ENCODE data around the gene ZNF283. TPM values are rescaled to one million over a fixed set of nuclear protein-coding genes. Genes with fewer than 3 reads are reported as not detected.

The ZNF283 gene
- total and polyA plus RNA-seq, 7 donors = 1.2 to 14.9 (median 10.7) TPM

GRCh38 chr19:43872547-43873336 lies 45.6 kb downstream of the ZNF283 start:
- Histone ChIP-seq H3K27me3 (no peaks in the 10 kb centered on the region), H3K9me3 (peaks cover 24 to 89% (median 56%) of the 10 kb centered on the region in 4 donors), H3K36me3 (peaks cover 0 to 60% (median 23%) of the 10 kb centered on the region in 4 donors), H3K4me3 (no peak overlapping the region), H3K27ac (no peak overlapping the region), H3K4me1 (no peaks in the 10 kb centered on the region)
- TF ChIP-seq POLR2A (IDR thresholded peaks at IDR 0.05) (no peak), CTCF (IDR thresholded peaks at IDR 0.05) (no peak), EP300 (IDR thresholded peaks at IDR 0.05) (no peak), POLR2AphosphoS5 (IDR thresholded peaks at IDR 0.05) (no peak)
- WGBS, 2 donors = 85 to 95% methylated on average over 5 of the region's 5 CpGs
- intact Hi-C loops (cut with DNase I) = no loop called here
- DNase-seq = no peak

GRCh38 chr19:43880483-43880882 lies 53.4 kb downstream of the ZNF283 start:
- Histone ChIP-seq H3K9me3 (peaks cover 15 to 70% (median 52%) of the 10 kb centered on the region in 4 donors), H3K4me1 (no peaks in the 10 kb centered on the region), H3K27me3 (no peaks in the 10 kb centered on the region), H3K4me3 (no peak overlapping the region), H3K27ac (no peak overlapping the region), H3K36me3 (peaks cover 0 to 68% (median 14%) of the 10 kb centered on the region in 4 donors)
- TF ChIP-seq EP300 (IDR thresholded peaks at IDR 0.05) (no peak), POLR2AphosphoS5 (IDR thresholded peaks at IDR 0.05) (no peak), CTCF (IDR thresholded peaks at IDR 0.05) (no peak), POLR2A (IDR thresholded peaks at IDR 0.05) (no peak)
- no peak for DNase-seq
- WGBS, 2 donors = 90 to 91% methylated on average over 5 of the region's 5 CpGs
- intact Hi-C loops (cut with DNase I) = no loop called here

GRCh38 chr19:43883864-43884263 lies 56.7 kb downstream of the ZNF283 start, which contains the start of gene ZNF404:
TSS of gene ZNF404 (minus strand) at chr19:43883964.
- WGBS, 2 donors = 69 to 91% methylated on average over 2 of the region's 2 CpGs
- H3K9me3 ChIP-seq = peaks cover 16 to 59% (median 45%) of the 10 kb centered on the region in 4 donors

GRCh38 chr19:43895727-43896308 lies 68.7 kb downstream of the ZNF283 start:
- Histone ChIP-seq H3K27ac (no peak overlapping the region), H3K27me3 (no peaks in the 10 kb centered on the region), H3K4me1 (peaks cover 0 to 4% (median 1%) of the 10 kb centered on the region in 4 donors), H3K4me3 (no peak overlapping the region), H3K9me3 (peaks cover 0 to 20% (median 9%) of the 10 kb centered on the region in 4 donors), H3K36me3 (peaks cover 0 to 25% (median 2%) of the 10 kb centered on the region in 4 donors)
- TF ChIP-seq CTCF (IDR thresholded peaks at IDR 0.05) = no peak
- no peak for TF ChIP-seq POLR2A (IDR thresholded peaks at IDR 0.05)
- TF ChIP-seq EP300 (IDR thresholded peaks at IDR 0.05) = no peak
- TF ChIP-seq POLR2AphosphoS5 (IDR thresholded peaks at IDR 0.05) = no peak
- intact Hi-C loops (cut with DNase I) = no loop called here
- no peak for DNase-seq
- 91 to 97% methylated on average over 2 of the region's 2 CpGs for WGBS, 2 donors

More at GRCh38 chr19:43883864-43884263, 56.7 kb downstream of the ZNF283 start, which contains the start of gene ZNF404:
- Histone ChIP-seq H3K27ac (no peak within 1 kb of the TSS), H3K4me3 (no peak within 1 kb of the TSS), H3K27me3 (no peaks in the 10 kb centered on the region), H3K4me1 (no peaks in the 10 kb centered on the region), H3K36me3 (peaks cover 0 to 52% (median 8%) of the 10 kb centered on the region in 4 donors)
- TF ChIP-seq EP300 (IDR thresholded peaks at IDR 0.05) = no peak
- no peak for TF ChIP-seq POLR2AphosphoS5 (IDR thresholded peaks at IDR 0.05)
- no peak for TF ChIP-seq POLR2A (IDR thresholded peaks at IDR 0.05)
- TF ChIP-seq CTCF (IDR thresholded peaks at IDR 0.05) = no peak
- intact Hi-C loops (cut with DNase I) = no loop called here
- no peak for DNase-seq

Other genes with a start within 250 kb of the ZNF283 start
- 10 to 100 TPM; 13.5 to 24.4 (median 18.8) TPM for gene IRGQ, start 231.2 kb upstream of the ZNF283 start, total RNA-seq
- gene IRGQ, start 231.2 kb upstream of the ZNF283 start, polyA plus RNA-seq = 1 to 10 TPM; 3.9 to 7.6 (median 4.2) TPM
- gene ZNF576, start 230.7 kb upstream of the ZNF283 start, total RNA-seq = 10 to 100 TPM; 12.1 to 23.3 (median 14.8) TPM
- gene ZNF576, start 230.7 kb upstream of the ZNF283 start, polyA plus RNA-seq = 10 to 100 TPM; 15.0 to 21.5 (median 19.8) TPM
- 1 to 10 TPM in 1 of 4 donors, under 1 TPM in 2, not detected in 1; 0.27 to 1.1 (median 0.36) TPM for gene SRRM5, start 215.2 kb upstream of the ZNF283 start, total RNA-seq
- gene SRRM5, start 215.2 kb upstream of the ZNF283 start, polyA plus RNA-seq = under 1 TPM in 1 of 3 donors, not detected in 2; 0.66 TPM
- gene ZNF428, start 207.7 kb upstream of the ZNF283 start, total RNA-seq = 10 to 100 TPM; 22.5 to 39.6 (median 35.6) TPM
- 10 to 100 TPM; 18.0 to 40.2 (median 33.6) TPM for gene ZNF428, start 207.7 kb upstream of the ZNF283 start, polyA plus RNA-seq
- gene CADM4, start 187.5 kb upstream of the ZNF283 start, total RNA-seq = 10 to 100 TPM; 16.4 to 21.7 (median 19.7) TPM
- 1 to 10 TPM in 2 of 3 donors, under 1 TPM in 1; 0.92 to 5.7 (median 1.2) TPM for gene CADM4, start 187.5 kb upstream of the ZNF283 start, polyA plus RNA-seq
- gene PLAUR, start 157.2 kb upstream of the ZNF283 start, total RNA-seq = 10 to 100 TPM in 2 of 4 donors, 1 to 10 TPM in 2; 3.2 to 15.5 (median 9.8) TPM
- 10 to 100 TPM; 18.6 to 69.2 (median 53.9) TPM for gene PLAUR, start 157.2 kb upstream of the ZNF283 start, polyA plus RNA-seq
- not detected for gene IRGC, start 111.2 kb upstream of the ZNF283 start, total RNA-seq
- gene IRGC, start 111.2 kb upstream of the ZNF283 start, polyA plus RNA-seq = not detected
- 10 to 100 TPM in 3 of 4 donors, 1 to 10 TPM in 1; 5.6 to 25.2 (median 13.8) TPM for gene SMG9, start 72.4 kb upstream of the ZNF283 start, total RNA-seq
- 10 to 100 TPM in 1 of 3 donors, 1 to 10 TPM in 2; 6.2 to 36.5 (median 8.4) TPM for gene SMG9, start 72.4 kb upstream of the ZNF283 start, polyA plus RNA-seq
- gene KCNN4, start 46.3 kb upstream of the ZNF283 start, total RNA-seq = 1 to 10 TPM in 3 of 4 donors, under 1 TPM in 1; 0.71 to 3.3 (median 1.9) TPM
- 10 to 100 TPM in 1 of 3 donors, 1 to 10 TPM in 2; 3.7 to 48.7 (median 6.0) TPM for gene KCNN4, start 46.3 kb upstream of the ZNF283 start, polyA plus RNA-seq
- gene LYPD5, start 24.9 kb upstream of the ZNF283 start, total RNA-seq = 1 to 10 TPM in 3 of 4 donors, under 1 TPM in 1; 0.83 to 6.8 (median 1.5) TPM
- 10 to 100 TPM in 1 of 3 donors, 1 to 10 TPM in 1, under 1 TPM in 1; 0.60 to 10.6 (median 2.1) TPM for gene LYPD5, start 24.9 kb upstream of the ZNF283 start, polyA plus RNA-seq
- 1 to 10 TPM; 3.0 to 4.1 (median 3.5) TPM for gene ZNF404, start 56.6 kb downstream of the ZNF283 start, total RNA-seq
- 1 to 10 TPM in 1 of 3 donors, under 1 TPM in 2; 0.60 to 2.6 (median 0.69) TPM for gene ZNF404, start 56.6 kb downstream of the ZNF283 start, polyA plus RNA-seq
- 10 to 100 TPM in 3 of 4 donors, 1 to 10 TPM in 1; 5.5 to 18.2 (median 13.2) TPM for gene ZNF45, start 108.0 kb downstream of the ZNF283 start, total RNA-seq
- gene ZNF45, start 108.0 kb downstream of the ZNF283 start, polyA plus RNA-seq = 1 to 10 TPM; 2.4 to 6.4 (median 4.6) TPM
- gene ZNF221, start 123.9 kb downstream of the ZNF283 start, total RNA-seq = 1 to 10 TPM; 2.9 to 6.8 (median 4.8) TPM
- gene ZNF221, start 123.9 kb downstream of the ZNF283 start, polyA plus RNA-seq = 1 to 10 TPM in 1 of 3 donors, under 1 TPM in 1, not detected in 1; 0.60 to 1.7 TPM
- 1 to 10 TPM; 5.5 to 8.2 (median 7.5) TPM for gene ZNF155, start 156.9 kb downstream of the ZNF283 start, total RNA-seq
- gene ZNF155, start 156.9 kb downstream of the ZNF283 start, polyA plus RNA-seq = 1 to 10 TPM; 1.8 to 4.5 (median 2.3) TPM
- 10 to 100 TPM in 1 of 4 donors, 1 to 10 TPM in 3; 3.0 to 10.6 (median 5.1) TPM for gene ZNF230, start 175.6 kb downstream of the ZNF283 start, total RNA-seq
- gene ZNF230, start 175.6 kb downstream of the ZNF283 start, polyA plus RNA-seq = 1 to 10 TPM; 1.2 to 2.0 (median 1.4) TPM
- gene ZNF222, start 198.1 kb downstream of the ZNF283 start, total RNA-seq = 1 to 10 TPM; 1.9 to 3.8 (median 2.4) TPM
- gene ZNF222, start 198.1 kb downstream of the ZNF283 start, polyA plus RNA-seq = 1 to 10 TPM in 2 of 3 donors, under 1 TPM in 1; 0.60 to 2.1 (median 1.6) TPM
- 1 to 10 TPM; 2.5 to 5.0 (median 4.2) TPM for gene ZNF223, start 224.7 kb downstream of the ZNF283 start, total RNA-seq
- 1 to 10 TPM; 3.0 to 3.7 (median 3.1) TPM for gene ZNF223, start 224.7 kb downstream of the ZNF283 start, polyA plus RNA-seq
- gene ZNF284, start 244.8 kb downstream of the ZNF283 start, total RNA-seq = 1 to 10 TPM; 1.8 to 3.6 (median 2.6) TPM
- under 1 TPM; 0.46 to 0.99 (median 0.60) TPM for gene ZNF284, start 244.8 kb downstream of the ZNF283 start, polyA plus RNA-seq

All from sigmoid colon (tissue), 7 donors.